GM23338 (cell line): ENCODE measurements around the gene NELL2.

Experiments
- CTCF ChIP-seq, 2 experiments: fragments of 200-600 bp in 1 of 2; sonication (generic) in 1 of 2; conservative IDR thresholded peaks; 2 replicates each; pipeline versions ENCODE4 v1.5.1 to v1.6.1; 2016 to 2017; ENCODE audit warnings: antibody characterized with exemption in 2 of 2, low read depth in 2 of 2, mild to moderate bottlenecking in 2 of 2, moderate library complexity in 1 of 2
- EZH2phosphoT487 ChIP-seq: fragments of 200-600 bp; sonication (generic); IDR thresholded peaks from one replicate; pipeline ENCODE4 v1.8.1; 2018; ENCODE audit warnings: antibody characterized with exemption; ENCODE audit not compliant: unreplicated experiment
- POLR2AphosphoS5 ChIP-seq: IDR thresholded peaks from 2 replicates; pipeline ENCODE4 v1.6.1; 2016; ENCODE audit warnings: antibody characterized with exemption, low read depth
- REST ChIP-seq: IDR thresholded peaks from one replicate; pipeline ENCODE4 v1.6.1; 2018; ENCODE audit warnings: antibody characterized with exemption; ENCODE audit not compliant: unreplicated experiment
- STAT1 ChIP-seq: IDR thresholded peaks from one replicate; pipeline ENCODE4 v1.6.1; 2016; ENCODE audit warnings: antibody characterized with exemption; ENCODE audit not compliant: unreplicated experiment

- no peak for TF ChIP-seq CTCF (conservative IDR thresholded peaks at IDR 0.05; ENCODE audit: low read depth in 2 of 2)
- no peak for TF ChIP-seq EZH2phosphoT487
- TF ChIP-seq REST = no peak
- TF ChIP-seq POLR2AphosphoS5 = no peak
- TF ChIP-seq STAT1 = no peak
Observed at GRCh38 chr12:44697511-44697910, 178.6 kb downstream of the NELL2 start.
